GM18868 (cell line): ENCODE measurements around the gene PLXND1.

Experiments
- ATAC-seq: cut with Tn5 transposase; IDR thresholded peaks from one replicate; pipeline ENCODE4 v1.9.1; 2021; ENCODE audit warnings: mild to moderate bottlenecking, moderate library complexity; ENCODE audit not compliant: unreplicated experiment

The PLXND1 gene

GRCh38 chr3:129587566-129588210, 18.8 kb downstream of the PLXND1 start:
- ATAC-seq, result no peak

GRCh38 chr3:129586746-129587430, 19.6 kb downstream of the PLXND1 start:
- ATAC-seq, result no peak

DNA sequence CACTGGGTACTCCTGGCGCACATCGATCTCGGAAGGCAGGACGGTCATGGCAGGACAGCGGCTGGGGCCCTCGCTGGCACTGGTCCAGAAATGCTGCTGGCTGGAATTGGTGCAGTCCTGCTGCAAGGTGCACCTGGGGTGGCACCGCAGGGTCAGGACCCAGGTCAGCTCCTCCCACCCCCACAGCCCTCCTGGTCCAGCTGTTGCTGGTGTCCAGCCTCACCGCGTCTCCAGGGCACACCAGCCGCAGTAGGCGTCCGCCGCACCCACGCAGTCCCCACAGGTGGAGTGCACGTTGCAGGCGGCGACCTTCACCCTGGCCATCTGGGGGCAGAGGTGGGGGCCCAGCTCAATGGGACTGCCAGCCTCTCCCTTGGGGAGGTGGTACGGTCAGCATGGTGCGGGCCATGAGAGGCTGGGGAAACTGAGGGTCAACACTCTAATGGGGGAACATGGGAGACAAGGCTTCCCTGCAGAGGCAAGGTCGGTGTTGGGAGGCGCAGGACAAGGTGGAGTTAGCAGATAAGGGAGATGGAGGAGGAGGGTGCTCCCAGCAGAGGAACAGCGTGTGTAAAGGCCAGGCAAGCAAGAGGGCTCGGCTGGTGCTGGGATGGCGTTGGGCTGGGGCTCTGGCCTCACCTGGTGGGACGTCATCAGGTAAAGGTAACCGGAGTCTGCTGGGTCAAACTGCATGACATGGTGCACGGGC, 20.4 kb downstream of the PLXND1 start:
- no peak for ATAC-seq

DNA sequence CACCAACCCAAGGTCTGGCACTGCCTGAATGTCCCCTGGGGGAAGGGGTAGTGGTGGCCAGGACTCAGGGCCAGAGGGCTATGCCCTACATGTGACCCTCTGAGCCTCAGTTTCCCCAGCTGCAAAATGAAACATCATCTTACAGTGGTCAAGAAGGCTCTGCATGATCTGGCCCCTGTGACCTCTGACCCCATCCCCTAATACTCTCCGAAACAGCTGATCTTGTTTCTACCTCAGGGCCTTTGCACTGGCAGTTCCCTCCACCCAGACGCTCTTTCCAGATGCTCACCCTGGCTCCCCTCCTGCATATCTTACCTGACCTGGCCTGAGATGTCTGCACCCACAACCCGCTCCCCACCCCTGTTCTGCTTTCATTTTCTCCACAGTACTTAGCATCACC, 21.8 kb downstream of the PLXND1 start:
- no peak for ATAC-seq

GRCh38 chr3:129583289-129583688, 23.2 kb downstream of the PLXND1 start:
- no peak for ATAC-seq

GRCh38 chr3:129582799-129583198, 23.7 kb downstream of the PLXND1 start:
- no peak for ATAC-seq

DNA sequence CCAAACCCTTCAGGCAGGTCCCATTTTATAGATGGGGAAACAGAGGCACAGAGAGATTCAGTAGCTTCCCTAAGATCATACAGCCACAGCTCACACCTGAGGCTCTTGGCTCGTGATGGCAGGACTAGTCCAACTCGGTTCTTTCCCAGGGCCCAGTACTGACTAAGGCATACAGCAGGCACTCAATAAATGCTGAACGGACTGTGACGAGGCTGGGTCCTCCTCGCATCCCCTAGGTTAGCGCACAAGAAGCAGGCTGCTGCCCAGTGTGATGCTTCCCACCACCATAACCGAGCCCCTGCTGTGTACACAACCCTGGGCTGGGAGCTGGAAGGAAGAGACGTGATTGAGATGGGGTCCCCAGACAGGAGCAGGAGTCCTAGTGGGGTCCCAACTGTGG, 24.9 kb downstream of the PLXND1 start:
- no peak for ATAC-seq

GRCh38 chr3:129579991-129580390, 26.5 kb downstream of the PLXND1 start:
- no peak for ATAC-seq

GRCh38 chr3:129577925-129578786, 28.3 kb downstream of the PLXND1 start:
- peak; percentile 58 for ATAC-seq

GRCh38 chr3:129577366-129577765, 29.1 kb downstream of the PLXND1 start:
- ATAC-seq, result no peak

DNA sequence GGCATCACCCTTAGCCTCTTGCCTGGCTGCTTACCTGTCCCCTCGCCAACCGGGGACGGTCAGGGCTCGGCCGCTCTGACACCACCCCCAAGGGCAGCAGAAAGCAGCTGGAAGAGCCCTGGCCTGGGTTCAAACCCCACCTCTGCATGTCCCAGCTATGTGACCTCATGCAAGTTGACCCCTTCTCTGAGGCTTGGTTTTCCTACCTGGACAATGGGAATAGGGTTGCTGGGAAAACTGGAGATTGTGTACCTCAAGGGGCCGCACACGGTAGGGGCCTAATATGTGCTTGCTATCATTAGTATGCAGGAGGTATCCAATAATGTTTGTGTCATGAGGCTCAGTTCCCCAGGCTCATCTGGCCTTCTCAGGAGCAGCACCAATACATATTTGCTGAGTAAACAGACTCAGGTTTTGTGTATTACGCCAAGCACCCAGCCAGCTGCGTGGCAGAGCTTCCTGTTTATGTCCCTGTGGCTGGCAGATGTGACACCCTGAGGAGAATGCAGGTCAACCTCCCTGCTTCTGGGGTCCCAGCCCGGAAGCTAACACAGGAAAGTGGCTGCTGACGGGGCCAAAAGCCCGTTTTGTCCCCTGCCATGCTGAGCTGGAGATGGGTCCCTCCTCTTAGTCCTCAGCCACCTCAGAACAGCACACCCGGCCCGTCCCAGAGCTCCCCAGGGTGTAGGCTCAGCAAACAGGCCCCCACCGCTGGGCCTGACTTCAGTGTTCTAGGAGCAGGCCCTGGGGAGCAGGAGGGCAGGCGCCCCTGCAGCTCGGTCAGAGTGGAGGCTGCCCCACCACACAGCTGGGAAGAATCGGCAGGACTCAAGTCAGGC, 29.7 kb downstream of the PLXND1 start:
- peak; percentile 62 for ATAC-seq

DNA sequence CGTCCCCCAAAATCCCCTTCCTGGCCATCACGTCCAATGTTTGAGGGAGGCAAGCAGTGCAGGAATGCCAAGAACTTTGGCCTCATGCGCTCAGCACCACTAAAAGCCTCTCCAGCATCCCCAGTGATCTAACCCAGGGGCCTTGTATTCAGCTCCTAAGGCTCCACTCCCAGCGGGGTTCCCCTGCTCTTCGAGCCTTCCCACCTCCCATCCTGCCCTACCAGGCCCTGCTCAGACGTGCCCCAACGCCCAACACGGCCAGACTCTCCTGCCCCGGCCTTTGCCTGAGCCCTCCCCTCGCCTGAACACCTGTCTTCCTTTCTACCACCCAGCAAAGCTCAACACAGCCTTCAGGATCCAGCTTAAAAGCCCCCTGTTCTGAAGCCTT, 30.5 kb downstream of the PLXND1 start:
- ATAC-seq, result no peak

DNA sequence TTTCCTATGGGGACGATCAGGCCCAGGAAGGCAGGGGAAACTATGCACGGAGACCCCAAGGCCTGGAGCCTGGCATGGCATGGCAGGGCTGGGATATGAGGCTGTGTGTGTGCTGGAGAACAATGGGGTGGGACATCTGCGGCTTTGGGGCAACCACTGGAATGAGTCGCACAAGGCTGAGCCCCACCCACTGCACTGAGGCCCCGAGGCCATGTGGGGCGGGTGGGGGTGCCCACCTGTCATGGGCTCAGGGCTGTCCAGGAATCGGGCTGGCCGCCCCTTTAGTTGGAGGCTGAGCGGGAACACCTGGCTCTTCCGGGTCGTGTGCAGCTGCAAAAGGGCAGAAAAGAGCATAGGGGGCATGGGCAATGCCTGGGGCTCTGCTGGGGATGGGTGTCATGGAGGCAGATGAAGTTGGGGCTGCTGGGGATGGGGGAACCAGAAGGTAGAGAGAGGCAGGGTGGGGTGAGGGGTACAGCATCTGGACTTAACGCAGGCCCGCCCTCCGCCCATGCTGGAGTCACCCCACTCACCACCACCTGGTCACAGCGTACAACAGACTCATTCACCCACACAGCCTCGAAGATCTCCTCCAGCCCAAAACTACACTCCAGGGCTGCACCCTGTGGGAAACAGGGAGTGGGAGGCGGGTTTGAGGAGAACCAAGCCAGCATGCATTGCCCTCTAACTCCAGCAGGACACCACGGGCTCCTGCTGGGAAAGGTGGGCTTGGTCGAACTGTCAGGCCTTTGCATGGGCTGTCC, 31.1 kb downstream of the PLXND1 start:
- no peak for ATAC-seq

DNA sequence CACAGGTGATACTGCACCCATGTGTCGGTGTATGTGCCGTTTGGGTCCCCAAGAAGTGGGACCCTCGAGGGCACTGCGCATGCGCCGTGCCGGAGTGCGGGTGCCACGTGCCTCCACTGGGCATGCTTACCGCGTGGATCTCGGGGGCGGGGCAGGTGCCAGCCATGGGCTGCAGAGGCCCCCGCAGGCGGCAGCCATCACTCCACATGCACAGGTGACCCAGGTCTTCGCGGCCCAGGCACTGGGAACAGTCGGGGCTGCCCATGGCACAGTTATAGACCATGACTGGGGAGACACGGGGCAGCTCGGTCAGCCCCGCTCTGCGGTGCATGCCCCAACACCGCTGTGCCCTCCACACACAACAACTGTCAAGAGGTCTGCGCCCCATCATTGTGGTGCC, 32.3 kb downstream of the PLXND1 start:
- ATAC-seq, result no peak

DNA sequence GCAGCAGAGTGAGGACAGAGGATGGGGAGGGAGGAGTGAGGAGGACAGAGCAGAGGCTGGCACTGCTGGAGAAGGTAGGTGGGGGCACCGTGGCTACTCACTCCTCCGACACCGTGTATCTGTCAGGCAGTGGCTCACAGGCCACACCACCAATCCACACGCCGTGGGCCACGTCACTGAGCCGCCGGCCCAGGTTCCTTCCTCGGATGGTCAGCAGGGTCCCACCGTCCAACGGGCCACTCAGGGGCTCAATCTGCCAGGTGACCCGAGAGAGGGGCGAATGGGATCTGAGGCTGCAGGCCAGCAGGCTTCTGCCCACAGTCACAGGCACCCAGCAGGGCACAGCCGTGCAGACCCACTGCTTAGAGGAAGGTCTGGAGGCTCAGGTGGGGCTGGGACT, 33.0 kb downstream of the PLXND1 start:
- no peak for ATAC-seq

- ATAC-seq, result no peak
Observed at GRCh38 chr3:129572603-129573002, 33.9 kb downstream of the PLXND1 start.

GRCh38 chr3:129571605-129572547, 34.6 kb downstream of the PLXND1 start:
- ATAC-seq, result no peak

DNA sequence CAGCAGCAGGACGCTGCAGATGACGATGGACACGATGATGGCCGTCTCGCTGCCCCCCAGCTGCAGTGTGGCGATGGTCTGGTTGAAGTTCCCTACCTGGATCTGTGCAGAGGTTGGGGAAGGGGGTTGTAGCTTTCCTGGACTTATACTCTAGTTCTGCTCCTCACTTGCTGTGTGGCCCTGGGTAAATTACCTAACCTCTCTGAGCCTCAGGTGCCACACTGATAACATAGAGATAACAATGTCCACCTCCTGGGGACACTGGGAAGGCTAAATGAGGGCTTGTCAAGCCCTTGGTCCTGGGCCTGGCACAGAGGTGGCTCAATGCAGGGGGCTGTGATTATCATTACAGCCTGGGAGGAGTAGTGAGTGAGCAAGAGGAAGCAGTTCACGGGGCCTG, 36.6 kb downstream of the PLXND1 start:
- ATAC-seq, result no peak

GRCh38 chr3:129567939-129568338, 38.5 kb downstream of the PLXND1 start:
- ATAC-seq, result no peak
